GM23338 (cell line): ENCODE results near the gene MAP4K3.
A peak's percentile ranks its signal among the peaks of the same experiment; 100 is the strongest.

Experiments
- CREB1 ChIP-seq: fragments of 250-450 bp; sonication (Bioruptor Pico); IDR thresholded peaks from 2 replicates; pipeline ENCODE4 v1.5.0; 2020; ENCODE audit warnings: low read depth, mild to moderate bottlenecking, moderate library complexity
- CTCF ChIP-seq, 2 experiments: fragments of 200-600 bp in 1 of 2; sonication (generic) in 1 of 2; conservative IDR thresholded peaks; 2 replicates each; pipeline versions ENCODE4 v1.5.1 to v1.6.1; 2016 to 2017; ENCODE audit warnings: antibody characterized with exemption in 2 of 2, low read depth in 2 of 2, mild to moderate bottlenecking in 2 of 2, moderate library complexity in 1 of 2
- ETS1 ChIP-seq: IDR thresholded peaks from 2 replicates; pipeline ENCODE4 v1.6.1; 2016; ENCODE audit warnings: antibody characterized with exemption
- EZH2 ChIP-seq: fragments of 200-600 bp; sonication (generic); IDR thresholded peaks from one replicate; pipeline ENCODE4 v1.8.0; 2017; ENCODE audit warnings: antibody characterized with exemption, mild to moderate bottlenecking, low read depth; ENCODE audit not compliant: unreplicated experiment
- EZH2phosphoT487 ChIP-seq: fragments of 200-600 bp; sonication (generic); IDR thresholded peaks from one replicate; pipeline ENCODE4 v1.8.1; 2018; ENCODE audit warnings: antibody characterized with exemption; ENCODE audit not compliant: unreplicated experiment
- NANOG ChIP-seq: IDR thresholded peaks from 2 replicates; pipeline ENCODE4 v1.6.1; 2016; ENCODE audit warnings: antibody characterized with exemption, borderline replicate concordance
- POLR2AphosphoS5 ChIP-seq: IDR thresholded peaks from 2 replicates; pipeline ENCODE4 v1.6.1; 2016; ENCODE audit warnings: antibody characterized with exemption, low read depth
- REST ChIP-seq: IDR thresholded peaks from one replicate; pipeline ENCODE4 v1.6.1; 2018; ENCODE audit warnings: antibody characterized with exemption; ENCODE audit not compliant: unreplicated experiment
- STAT1 ChIP-seq: IDR thresholded peaks from one replicate; pipeline ENCODE4 v1.6.1; 2016; ENCODE audit warnings: antibody characterized with exemption; ENCODE audit not compliant: unreplicated experiment
- ZNF114 ChIP-seq: fragments of 250-450 bp; sonication (Bioruptor Pico); IDR thresholded peaks from 2 replicates; pipeline ENCODE4 v1.5.0; 2020; ENCODE audit warnings: mild to moderate bottlenecking, moderate library complexity
- ZNF331 ChIP-seq: fragments of 250-450 bp; sonication (Bioruptor Pico); IDR thresholded peaks from 2 replicates; pipeline ENCODE4 v1.5.0; 2020; ENCODE audit warnings: low read depth, mild to moderate bottlenecking, moderate library complexity

DNA sequence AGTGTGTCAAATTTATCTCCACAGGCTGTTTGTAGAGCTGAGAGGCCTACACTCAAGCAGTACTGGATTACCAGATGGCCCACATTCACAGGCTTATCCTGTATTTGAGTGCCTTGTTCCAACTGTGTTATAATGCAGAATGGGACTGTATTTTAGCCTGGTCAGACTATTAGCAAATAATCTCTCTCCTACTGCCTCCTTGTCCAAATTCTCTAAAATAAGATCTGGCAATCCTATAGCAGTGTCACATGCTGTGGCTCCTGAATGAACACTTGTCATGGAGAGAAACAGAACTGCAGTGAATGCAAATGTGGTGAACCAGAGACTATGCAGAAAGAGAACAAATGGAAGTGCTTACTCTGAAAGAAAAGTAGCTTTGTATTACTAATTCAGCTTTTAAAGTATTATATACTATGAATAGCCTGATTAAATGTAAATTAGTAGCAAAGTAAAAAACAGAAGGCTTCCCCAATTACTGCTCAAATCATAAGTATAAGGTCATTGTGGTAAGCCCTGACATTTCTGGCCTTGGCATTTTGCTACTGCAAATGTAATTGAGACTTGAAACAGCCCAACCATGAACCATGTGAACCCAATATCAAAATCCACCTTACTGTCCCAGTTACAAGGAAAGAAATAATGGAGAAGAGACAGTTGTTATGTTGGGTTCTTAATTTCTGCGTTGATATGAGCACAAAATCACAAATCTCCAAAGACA lies 80.0 kb downstream of the MAP4K3 start:
- TF ChIP-seq CTCF (conservative IDR thresholded peaks at IDR 0.05; ENCODE audit: low read depth in 2 of 2) (no peak), ZNF114 (CRISPR knock-in tag) (no peak), CREB1 (CRISPR knock-in tag) (no peak), EZH2 (no peak), ZNF331 (CRISPR knock-in tag) (no peak), REST (no peak), NANOG (0 out of 2 replicates have a peak, but pooled peaks have one; percentile 7), POLR2AphosphoS5 (no peak), EZH2phosphoT487 (no peak), ETS1 (no peak), STAT1 (no peak)
